Measurements from ENCODE around the gene RFT1. TPM values are rescaled to one million over a fixed set of nuclear protein-coding genes. Genes with fewer than 3 reads are reported as not detected.
A peak's percentile ranks its signal among the peaks of the same experiment; 100 is the strongest.

The RFT1 gene
- total RNA-seq, 4 donors from 2014 or later = 2.2 to 10.3 (median 8.5) TPM

DNA sequence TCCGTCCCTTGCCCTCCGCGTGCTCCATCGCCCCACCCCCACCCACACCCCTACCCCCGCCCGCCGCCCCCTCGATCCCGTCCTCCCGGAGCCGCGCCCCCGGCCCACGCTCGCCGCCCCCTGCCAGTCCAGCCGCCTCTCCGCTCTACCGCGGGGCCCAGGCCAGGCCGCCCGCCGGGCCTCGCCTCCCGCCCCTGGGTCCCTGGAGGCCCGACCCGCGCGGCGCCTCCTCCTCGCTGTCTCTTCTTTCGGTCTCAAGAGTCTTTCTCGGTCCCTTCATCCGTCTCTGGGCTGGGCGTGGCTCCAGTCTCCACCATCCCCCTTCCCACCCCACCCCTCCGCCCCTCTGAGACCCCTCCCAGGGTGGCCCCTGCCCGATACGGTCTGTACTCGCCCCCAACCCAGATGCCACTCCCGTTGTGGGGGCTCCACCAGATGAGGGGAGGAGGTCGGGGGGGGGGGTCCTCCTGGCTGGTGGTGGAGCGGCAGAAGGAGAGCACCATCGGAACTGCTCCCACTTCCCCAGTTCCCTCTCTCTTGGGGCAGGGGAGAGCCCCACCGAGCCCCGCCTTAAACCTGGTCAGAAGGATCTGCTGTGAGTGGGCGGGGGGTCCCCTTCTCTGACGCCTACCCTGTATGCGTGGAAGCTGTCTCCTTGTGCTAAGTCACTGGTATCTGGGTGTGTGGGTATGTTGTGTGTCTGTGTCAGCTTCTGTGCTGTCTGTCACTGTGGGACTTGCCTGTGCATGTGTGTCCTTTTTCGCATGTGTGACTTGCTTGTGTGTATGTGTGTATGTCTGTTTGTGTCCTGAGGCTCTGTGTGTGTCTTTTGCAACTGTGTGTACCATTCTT is 31.8 kb upstream of the RFT1 start:
- WGBS, 2 donors (ENCODE audit: low coverage in 1 of 2) = 5% methylated on average over 36 of the region's 49 CpGs; no CpG with 5 or more reads in 1 of the 2 donors
- peaks cover 11 to 59% (median 47%) of the 10 kb centered on the region in 4 donors for H3K4me1 ChIP-seq
- in situ Hi-C loops (cut with MboI; ENCODE audit: low pct_ligation_motif_present in 1 of 4, low pct_unique_long_range_greater_than_20kb in 1 of 4, low sequenced_read_pairs in 3 of 4) = no loop called here
- no peaks in the 10 kb centered on the region for H3K36me3 ChIP-seq
- intact Hi-C loops (cut with DNase I; ENCODE audit: low total_unique reads) = no loop called here
- H3K27me3 ChIP-seq = no peaks in the 10 kb centered on the region
- peak overlapping the region; percentile 84 to 99 (median 94) for H3K4me3 ChIP-seq
- peak; percentile 57 for DNase-seq
- TF ChIP-seq EP300 (IDR thresholded peaks at IDR 0.05; ENCODE audit: low read depth) (no peak), POLR2A (IDR thresholded peaks at IDR 0.05) (peak; percentile 23), POLR2AphosphoS5 (IDR thresholded peaks at IDR 0.05) (no peak)
- TF ChIP-seq, protein P1, sequence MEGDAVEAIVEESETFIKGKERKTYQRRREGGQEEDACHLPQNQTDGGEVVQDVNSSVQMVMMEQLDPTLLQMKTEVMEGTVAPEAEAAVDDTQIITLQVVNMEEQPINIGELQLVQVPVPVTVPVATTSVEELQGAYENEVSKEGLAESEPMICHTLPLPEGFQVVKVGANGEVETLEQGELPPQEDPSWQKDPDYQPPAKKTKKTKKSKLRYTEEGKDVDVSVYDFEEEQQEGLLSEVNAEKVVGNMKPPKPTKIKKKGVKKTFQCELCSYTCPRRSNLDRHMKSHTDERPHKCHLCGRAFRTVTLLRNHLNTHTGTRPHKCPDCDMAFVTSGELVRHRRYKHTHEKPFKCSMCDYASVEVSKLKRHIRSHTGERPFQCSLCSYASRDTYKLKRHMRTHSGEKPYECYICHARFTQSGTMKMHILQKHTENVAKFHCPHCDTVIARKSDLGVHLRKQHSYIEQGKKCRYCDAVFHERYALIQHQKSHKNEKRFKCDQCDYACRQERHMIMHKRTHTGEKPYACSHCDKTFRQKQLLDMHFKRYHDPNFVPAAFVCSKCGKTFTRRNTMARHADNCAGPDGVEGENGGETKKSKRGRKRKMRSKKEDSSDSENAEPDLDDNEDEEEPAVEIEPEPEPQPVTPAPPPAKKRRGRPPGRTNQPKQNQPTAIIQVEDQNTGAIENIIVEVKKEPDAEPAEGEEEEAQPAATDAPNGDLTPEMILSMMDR (IDR thresholded peaks at IDR 0.05) = no peak
- peak overlapping the region; percentile 91 to 95 (median 94) for H3K27ac ChIP-seq
- H3K9me3 ChIP-seq = no peaks in the 10 kb centered on the region

DNA sequence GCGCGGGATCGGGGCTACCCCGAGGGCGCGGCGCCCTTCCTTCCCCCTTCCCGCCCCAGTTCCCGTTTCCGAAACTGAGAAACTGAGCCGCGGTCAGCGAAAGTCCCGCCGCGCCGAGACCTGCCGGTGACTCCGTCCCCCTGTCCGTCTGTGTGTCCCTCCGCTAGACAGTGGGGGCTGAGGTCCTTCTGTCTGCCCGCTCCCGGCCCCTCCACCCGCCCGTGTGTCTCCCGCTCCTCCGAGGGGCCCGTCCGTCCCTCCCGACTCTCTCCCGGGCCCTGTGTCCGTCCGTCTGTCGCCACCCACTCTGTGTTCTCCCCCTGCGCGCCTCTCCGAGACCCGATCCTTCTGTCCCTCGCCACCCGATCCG is 31.2 kb upstream of the RFT1 start:
- 0% methylated on average over 37 of the region's 41 CpGs; no CpG with 5 or more reads in 1 of the 2 donors for WGBS, 2 donors (ENCODE audit: low coverage in 1 of 2)
- peak overlapping the region; percentile 91 to 95 (median 94) for H3K27ac ChIP-seq
- TF ChIP-seq EP300 (IDR thresholded peaks at IDR 0.05; ENCODE audit: low read depth) (no peak), POLR2AphosphoS5 (IDR thresholded peaks at IDR 0.05) (no peak), POLR2A (IDR thresholded peaks at IDR 0.05) (no peak)
- TF ChIP-seq, protein P1 (IDR thresholded peaks at IDR 0.05) = no peak
- peaks cover 11 to 61% (median 47%) of the 10 kb centered on the region in 4 donors for H3K4me1 ChIP-seq
- H3K36me3 ChIP-seq = no peaks in the 10 kb centered on the region
- in situ Hi-C loops (cut with MboI; ENCODE audit: low pct_ligation_motif_present in 1 of 4, low pct_unique_long_range_greater_than_20kb in 1 of 4, low sequenced_read_pairs in 3 of 4) = no loop called here
- peak; percentile 57 for DNase-seq
- H3K27me3 ChIP-seq = no peaks in the 10 kb centered on the region
- intact Hi-C loops (cut with DNase I; ENCODE audit: low total_unique reads) = no loop called here
- H3K9me3 ChIP-seq = no peaks in the 10 kb centered on the region
- H3K4me3 ChIP-seq = peak overlapping the region; percentile 84 to 99 (median 94)

DNA sequence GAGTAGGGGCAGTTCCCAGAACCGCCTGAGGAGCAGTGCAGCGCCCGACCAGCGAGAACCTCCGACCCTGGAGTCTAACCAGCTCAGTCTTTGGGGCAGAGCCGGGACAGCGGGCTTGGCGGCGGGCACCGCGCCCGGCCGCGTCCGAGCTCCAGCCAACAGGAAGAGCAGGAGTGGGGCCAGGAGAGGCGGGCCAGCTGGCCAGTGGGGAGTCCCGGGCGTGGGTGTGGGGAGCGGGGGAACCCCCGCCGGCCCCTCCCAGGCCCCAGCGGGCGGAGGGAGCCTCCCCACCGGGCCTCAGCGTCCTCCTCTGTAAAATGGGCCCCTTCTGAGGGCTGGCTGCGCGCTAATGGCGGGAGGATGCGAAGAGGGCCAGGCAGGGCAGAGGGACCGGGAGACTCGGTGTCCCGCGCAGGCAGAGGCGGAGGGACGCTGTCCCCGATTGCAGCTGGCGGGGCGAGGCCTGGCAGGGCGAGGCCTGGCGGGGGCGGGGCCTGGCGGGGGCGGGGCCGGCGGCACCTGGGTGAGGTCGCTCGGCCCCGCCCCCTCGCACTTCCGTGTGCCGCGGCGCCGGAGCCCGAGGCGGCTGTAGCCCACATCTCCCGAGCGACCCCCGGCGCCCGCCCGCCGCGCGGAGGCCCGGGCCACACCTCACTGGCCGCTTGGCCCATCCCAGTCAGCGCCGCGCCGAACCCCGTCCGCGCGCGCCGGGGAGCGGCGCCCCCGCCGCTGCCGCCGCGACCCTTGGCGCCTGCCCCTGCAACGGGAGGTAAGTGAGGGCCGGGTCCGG is 30.6 kb upstream of the RFT1 start, which contains the start of gene PRKCD:
TSS of gene PRKCD (plus strand) at position 550 of the 790 bp plus-strand sequence. CDS start 17,214 bp downstream, outside the sequence.
- WGBS, 2 donors (ENCODE audit: low coverage in 1 of 2) = 0% methylated on average over 42 of the region's 88 CpGs; no CpG with 5 or more reads in 1 of the 2 donors
- intact Hi-C loops (cut with DNase I; ENCODE audit: low total_unique reads) (no loop called here), in situ Hi-C loops (cut with MboI; ENCODE audit: low pct_ligation_motif_present in 1 of 4, low pct_unique_long_range_greater_than_20kb in 1 of 4, low sequenced_read_pairs in 3 of 4) (no loop called here)
- peaks cover 11 to 65% (median 50%) of the 10 kb centered on the region in 4 donors for H3K4me1 ChIP-seq
- H3K27me3 ChIP-seq = peaks cover under 1% of the 10 kb centered on the region
- no peaks in the 10 kb centered on the region for H3K9me3 ChIP-seq
- H3K36me3 ChIP-seq = no peaks in the 10 kb centered on the region
- H3K27ac ChIP-seq = peak within 1 kb of the TSS; percentile 91 to 95 (median 94)
- peak within 1 kb of the TSS; percentile 84 to 99 (median 94) for H3K4me3 ChIP-seq
- DNase-seq = peak; percentile 92
- TF ChIP-seq EP300 (IDR thresholded peaks at IDR 0.05; ENCODE audit: low read depth) = peak; percentile 8
- peak; percentile 66 to 96 (median 92) for TF ChIP-seq POLR2AphosphoS5 (IDR thresholded peaks at IDR 0.05)
- TF ChIP-seq POLR2A (IDR thresholded peaks at IDR 0.05) = peak; percentile 91
- TF ChIP-seq, protein P1 (IDR thresholded peaks at IDR 0.05) = peak in 4 of 5 experiments; percentile 50 to 80 (median 66)

All from transverse colon (tissue), 4 donors.